Measurements from ENCODE around the gene COL20A1. TPM values are rescaled to one million over a fixed set of nuclear protein-coding genes. Genes with fewer than 3 reads are reported as not detected.
A peak's percentile ranks its signal among the peaks of the same experiment; 100 is the strongest.

COL20A1 gene
- total and polyA plus RNA-seq, 2 of the 13 experiments (the other 11 are each of a cell fraction or from before 2014, with no cell fraction given), result not detected

GRCh38 chr20:63272105-63273058 lies 20.6 kb upstream of the COL20A1 start, which contains the start of gene ARFGAP1 (continued):
- TF ChIP-seq KIAA2018 (CRISPR knock-in tag; IDR thresholded peaks at IDR 0.05; ENCODE audit: borderline replicate concordance), result no peak
- peak; percentile 90 for TF ChIP-seq ZSCAN21 (CRISPR knock-in tag; IDR thresholded peaks at IDR 0.05; ENCODE audit: borderline replicate concordance)
- TF ChIP-seq ZMAT3 (CRISPR knock-in tag; conservative IDR thresholded peaks at IDR 0.05), result no peak; the same call in 1 of the 2 replicates
- peak; percentile 43; the same call in 1 of the 2 replicates for TF ChIP-seq ZNF44 (CRISPR knock-in tag; IDR thresholded peaks at IDR 0.05)
- no peak for TF ChIP-seq ZNF101 (CRISPR knock-in tag; IDR thresholded peaks at IDR 0.05; ENCODE audit: borderline replicate concordance, low read depth)
- peak; percentile 34; the same call in 1 of the 2 replicates for TF ChIP-seq MIER2 (CRISPR knock-in tag; IDR thresholded peaks at IDR 0.05)
- TF ChIP-seq ISL2 (CRISPR knock-in tag; IDR thresholded peaks at IDR 0.05), result peak; percentile 66
- no peak for TF ChIP-seq SNAPC4 (CRISPR knock-in tag; IDR thresholded peaks at IDR 0.05)
- TF ChIP-seq RNF219 (CRISPR knock-in tag; IDR thresholded peaks at IDR 0.05), result no peak
- TF ChIP-seq ADNP (CRISPR knock-in tag; IDR thresholded peaks at IDR 0.05), result no peak
- peak; percentile 86; the same call in 1 of the 2 replicates for TF ChIP-seq TFAP4 (IDR thresholded peaks at IDR 0.05; ENCODE audit: borderline replicate concordance, low read depth)
